ENCODE measurements around the gene ELMO2. TPM values are rescaled to one million over a fixed set of nuclear protein-coding genes. Genes with fewer than 3 reads are reported as not detected.

Gene ELMO2
- total RNA-seq, 8 experiments from 2014 or later, result 23.0 to 58.2 (median 38.2) TPM

GRCh38 chr20:46342451-46343347 lies 63.7 kb downstream of the ELMO2 start:
- H3K4me1 ChIP-seq (replicated peaks in 1 of 2), result peaks cover 62 to 63% of the 10 kb centered on the region in 2 donors
- H3K27ac ChIP-seq, result peak overlapping the region; percentile 27 to 63
- in situ Hi-C loops (cut with MboI; ENCODE audit: low pct_unique_long_range_greater_than_20kb in 2 of 9, low sequenced_read_pairs in 9 of 9, unreplicated experiment in 9 of 9), result loop anchor here in 4 of 9 experiments (10.0 to 25.0 kb wide), 3 partner anchors 205 to 330 kb away; partner anchors contain the start of gene MMP9 (in 1 of the 4)
- ATAC-seq (replicated peaks in 6 of 8), result peak in 2 of 8 experiments; percentile 22 to 44
- no peak overlapping the region for H3K4me3 ChIP-seq
- 21 to 94% (median 64%) methylated on average over 3 to 11 of the region's 17 CpGs; no CpG with 5 or more reads in 1 of the 10 experiments for WGBS, 10 experiments

GRCh38 chr20:46342010-46342378 lies 64.4 kb downstream of the ELMO2 start:
- in situ Hi-C loops (cut with MboI; ENCODE audit: low pct_unique_long_range_greater_than_20kb in 2 of 9, low sequenced_read_pairs in 9 of 9, unreplicated experiment in 9 of 9), result loop anchor here in 4 of 9 experiments (10.0 to 25.0 kb wide), 3 partner anchors 205 to 330 kb away; partner anchors contain the start of gene MMP9 (in 1 of the 4)
- H3K27ac ChIP-seq, result no peak overlapping the region
- 0 to 100% (median 15%) methylated on average over 1 to 5 of the region's 9 CpGs; no CpG with 5 or more reads in 5 of the 10 experiments for WGBS, 10 experiments
- H3K4me1 ChIP-seq (replicated peaks in 1 of 2), result peaks cover 60 to 61% of the 10 kb centered on the region in 2 donors
- no peak overlapping the region for H3K4me3 ChIP-seq
- ATAC-seq (replicated peaks in 6 of 8), result peak in 1 of 8 experiments; percentile 2

GRCh38 chr20:46341074-46342009 lies 65.1 kb downstream of the ELMO2 start:
- in situ Hi-C loops (cut with MboI; ENCODE audit: low pct_unique_long_range_greater_than_20kb in 2 of 9, low sequenced_read_pairs in 9 of 9, unreplicated experiment in 9 of 9), result loop anchor here in 4 of 9 experiments (10.0 to 25.0 kb wide), 3 partner anchors 204 to 329 kb away; partner anchors contain the start of gene MMP9 (in 1 of the 4)
- peak in 6 of 8 experiments; percentile 5 to 73 (median 58) for ATAC-seq (replicated peaks in 6 of 8)
- no peak overlapping the region for H3K27ac ChIP-seq
- H3K4me3 ChIP-seq, result no peak overlapping the region
- WGBS, 10 experiments, result 8 to 60% (median 16%) methylated on average over 1 to 8 of the region's 24 CpGs; no CpG with 5 or more reads in 1 of the 10 experiments
- H3K4me1 ChIP-seq (replicated peaks in 1 of 2), result peaks cover 54 to 60% of the 10 kb centered on the region in 2 donors

GRCh38 chr20:46339037-46339436 lies 67.4 kb downstream of the ELMO2 start:
- WGBS, 10 experiments, result 0 to 81% (median 60%) methylated on average over 1 to 4 of the region's 7 CpGs; no CpG with 5 or more reads in 1 of the 10 experiments
- in situ Hi-C loops (cut with MboI; ENCODE audit: low pct_unique_long_range_greater_than_20kb in 2 of 9, low sequenced_read_pairs in 9 of 9, unreplicated experiment in 9 of 9), result loop anchor here in 3 of 9 experiments (25.0 kb wide), 2 partner anchors 202 to 327 kb away; partner anchors contain the start of gene MMP9 (in 1 of the 3)
- Histone ChIP-seq H3K4me3 (no peak overlapping the region), H3K4me1 (replicated peaks in 1 of 2) (peaks cover 68 to 70% of the 10 kb centered on the region in 2 donors), H3K27ac (no peak overlapping the region)
- no peak for ATAC-seq (replicated peaks in 6 of 8)

GRCh38 chr20:46336735-46337134 lies 69.7 kb downstream of the ELMO2 start:
- in situ Hi-C loops (cut with MboI; ENCODE audit: low pct_unique_long_range_greater_than_20kb in 2 of 9, low sequenced_read_pairs in 9 of 9, unreplicated experiment in 9 of 9), result loop anchor here in 3 of 9 experiments (25.0 kb wide), 2 partner anchors 199 to 324 kb away; partner anchors contain the start of gene MMP9 (in 1 of the 3)

GRCh38 chr20:46334303-46334904 lies 72.0 kb downstream of the ELMO2 start:
- ATAC-seq (replicated peaks in 6 of 8), result peak in 5 of 8 experiments; percentile 56 to 83 (median 62)
- Histone ChIP-seq H3K4me1 (replicated peaks in 1 of 2) (peaks cover 59 to 62% of the 10 kb centered on the region in 2 donors), H3K4me3 (no peak overlapping the region), H3K27ac (peak overlapping the region in 1 of 2 donors; percentile 40)
- 11 to 58% (median 21%) methylated on average over 1 to 4 of the region's 9 CpGs; no CpG with 5 or more reads in 5 of the 10 experiments for WGBS, 10 experiments
- in situ Hi-C loops (cut with MboI; ENCODE audit: low pct_unique_long_range_greater_than_20kb in 2 of 9, low sequenced_read_pairs in 9 of 9, unreplicated experiment in 9 of 9), result loop anchor here in 3 of 9 experiments (25.0 kb wide), 2 partner anchors 197 to 322 kb away; partner anchors contain the start of gene MMP9 (in 1 of the 3)

More at GRCh38 chr20:46336735-46337134, 69.7 kb downstream of the ELMO2 start:
- Histone ChIP-seq H3K4me3 (no peak overlapping the region), H3K27ac (no peak overlapping the region), H3K4me1 (replicated peaks in 1 of 2) (peaks cover 61 to 70% of the 10 kb centered on the region in 2 donors)
- ATAC-seq (replicated peaks in 6 of 8), result no peak
- WGBS, 10 experiments, result 0 to 80% (median 47%) methylated on average over 1 to 3 of the region's 3 CpGs; no CpG with 5 or more reads in 2 of the 10 experiments

GRCh38 chr20:46333161-46333991 lies 73.0 kb downstream of the ELMO2 start:
- in situ Hi-C loops (cut with MboI; ENCODE audit: low pct_unique_long_range_greater_than_20kb in 2 of 9, low sequenced_read_pairs in 9 of 9, unreplicated experiment in 9 of 9), result loop anchor here in 3 of 9 experiments (25.0 kb wide), 2 partner anchors 196 to 321 kb away; partner anchors contain the start of gene MMP9 (in 1 of the 3)
- 11 to 100% (median 82%) methylated on average over 1 to 6 of the region's 8 CpGs; no CpG with 5 or more reads in 2 of the 10 experiments for WGBS, 10 experiments
- Histone ChIP-seq H3K4me3 (no peak overlapping the region), H3K27ac (no peak overlapping the region), H3K4me1 (replicated peaks in 1 of 2) (peaks cover 62% of the 10 kb centered on the region in 2 donors)
- no peak for ATAC-seq (replicated peaks in 6 of 8)

- in situ Hi-C loops (cut with MboI; ENCODE audit: low pct_unique_long_range_greater_than_20kb in 2 of 9, low sequenced_read_pairs in 9 of 9, unreplicated experiment in 9 of 9), result loop anchor here in 3 of 9 experiments (25.0 kb wide), 2 partner anchors 195 to 320 kb away; partner anchors contain the start of gene MMP9 (in 1 of the 3)
These were observed 73.8 kb downstream of the ELMO2 start for GRCh38 chr20:46332373-46333160.

GRCh38 chr20:46331611-46332361 lies 74.6 kb downstream of the ELMO2 start:
- Histone ChIP-seq H3K4me3 (no peak overlapping the region), H3K27ac (no peak overlapping the region)

More at GRCh38 chr20:46332373-46333160, 73.8 kb downstream of the ELMO2 start:
- H3K27ac ChIP-seq, result peak overlapping the region in 1 of 2 donors; percentile 49
- no peak overlapping the region for H3K4me3 ChIP-seq
- WGBS, 10 experiments, result 60 to 100% methylated on average over 1 of the region's 12 CpGs; no CpG with 5 or more reads in 8 of the 10 experiments
- ATAC-seq (replicated peaks in 6 of 8), result peak in 4 of 8 experiments; percentile 21 to 43 (median 26)
- peaks cover 62% of the 10 kb centered on the region in 2 donors for H3K4me1 ChIP-seq (replicated peaks in 1 of 2)

More at GRCh38 chr20:46331611-46332361, 74.6 kb downstream of the ELMO2 start:
- WGBS, 10 experiments, result 50 to 90% (median 80%) methylated on average over 1 to 8 of the region's 13 CpGs; no CpG with 5 or more reads in 5 of the 10 experiments
- peak in 6 of 8 experiments; percentile 14 to 95 (median 67) for ATAC-seq (replicated peaks in 6 of 8)
- peaks cover 64 to 66% of the 10 kb centered on the region in 2 donors for H3K4me1 ChIP-seq (replicated peaks in 1 of 2)
- in situ Hi-C loops (cut with MboI; ENCODE audit: low pct_unique_long_range_greater_than_20kb in 2 of 9, low sequenced_read_pairs in 9 of 9, unreplicated experiment in 9 of 9), result loop anchor here in 3 of 9 experiments (25.0 kb wide), 2 partner anchors 194 to 319 kb away; partner anchors contain the start of gene MMP9 (in 1 of the 3)
